Gastroesophageal sphincter (tissue), 4 donors: ENCODE measurements around the gene WNT7A. TPM values are rescaled to one million over a fixed set of nuclear protein-coding genes. Genes with fewer than 3 reads are reported as not detected.

Experiments used
- ATAC-seq: fragments of 150-250 bp; one replicate; pipeline ENCODE4 v1.9.1; 2016; ENCODE audit warnings: mild to moderate bottlenecking, moderate library complexity
- H3K27ac ChIP-seq, 4 donors: fragments of 200-600 bp; sonication (generic) in 3 of 4; 1 replicate in 3 of 4; 2 replicates in 1 of 4; pipeline ENCODE4 v1.5.1; 2016 to 2019
- H3K27me3 ChIP-seq: fragments of 200-600 bp; sonication (generic); one replicate; pipeline ENCODE4 v1.5.1; 2019
- H3K36me3 ChIP-seq, 2 donors: fragments of 200-600 bp; sonication (generic); one replicate each; pipeline ENCODE4 v1.5.1; 2019; ENCODE audit warnings: control low read depth in 1 of 2
- H3K4me1 ChIP-seq, 3 donors: fragments of 200-600 bp; sonication (generic); 1 replicate in 2 of 3; 2 replicates in 1 of 3; pipeline ENCODE4 v1.5.1; 2016 to 2019; ENCODE audit warnings: control low read depth in 2 of 3
- H3K4me3 ChIP-seq, 2 donors: fragments of 200-600 bp; sonication (generic); one replicate each; pipeline ENCODE4 v1.5.1; 2019; ENCODE audit warnings: mild to moderate bottlenecking in 1 of 2, moderate library complexity in 1 of 2
- H3K9me3 ChIP-seq, 3 donors: fragments of 200-600 bp; sonication (generic); one replicate each; pipeline ENCODE4 v1.5.1; 2017 to 2019; ENCODE audit warnings: control low read depth in 2 of 3
- CTCF ChIP-seq, 4 experiments: fragments of 200-600 bp in 2 of 4; fragments of 450-650 bp in 2 of 4; sonication (generic) in 1 of 4; IDR thresholded peaks; one replicate each; pipeline ENCODE4 v1.5.1; 2017 to 2019; ENCODE audit warnings: antibody characterized with exemption in 4 of 4, mild to moderate bottlenecking in 2 of 4, moderate library complexity in 2 of 4
- EP300 ChIP-seq: sonication (generic); formaldehyde crosslinking; IDR thresholded peaks from one replicate; pipeline ENCODE4 v1.6.1; 2017; ENCODE audit warnings: antibody characterized with exemption, mild to moderate bottlenecking
- POLR2A ChIP-seq, 2 donors: fragments of 450-650 bp; IDR thresholded peaks; one replicate each; pipeline ENCODE4 v1.6.1; 2017; ENCODE audit warnings: antibody characterized with exemption in 2 of 2, mild to moderate bottlenecking in 2 of 2, moderate library complexity in 1 of 2
- POLR2AphosphoS5 ChIP-seq: sonication (generic); formaldehyde crosslinking; IDR thresholded peaks from one replicate; pipeline ENCODE4 v1.6.1; 2017; ENCODE audit warnings: antibody characterized with exemption
- WGBS, 2 donors: methylation state at CpG; one replicate each; pipeline ENCODE4 v1.1.5; 2018; ENCODE audit warnings: low coverage in 1 of 2; 5-methylcytosine and 5-hydroxymethylcytosine counted together
- total RNA-seq, 4 donors: library from RNA; depleted of rRNA; stranded (reverse); fragments of >200 nt; gene quantifications; one replicate each; pipeline ENCODE4 v1.1.0, GENCODE V29; 2016

The WNT7A gene
- total RNA-seq, 4 donors from 2014 or later = 0.13 to 0.77 TPM; not detected in 2

- Histone ChIP-seq H3K4me1 (no peaks in the 10 kb centered on the region), H3K27ac (no peak overlapping the region), H3K36me3 (no peaks in the 10 kb centered on the region), H3K4me3 (no peak overlapping the region), H3K27me3 (peaks cover 77% of the 10 kb centered on the region), H3K9me3 (no peaks in the 10 kb centered on the region)
- WGBS, 2 donors = 52% methylated on average over 6 of the region's 7 CpGs; no CpG with 5 or more reads in 1 of the 2 donors
- ATAC-seq = no peak
- TF ChIP-seq EP300 = no peak
- no peak for TF ChIP-seq POLR2AphosphoS5
Measured at GRCh38 chr3:13785351-13785750, 94.5 kb downstream of the WNT7A start.

GRCh38 chr3:13783476-13783875 is 96.4 kb downstream of the WNT7A start:
- Histone ChIP-seq H3K4me3 (no peak overlapping the region), H3K36me3 (no peaks in the 10 kb centered on the region), H3K9me3 (no peaks in the 10 kb centered on the region), H3K27ac (no peak overlapping the region), H3K27me3 (peaks cover 70% of the 10 kb centered on the region), H3K4me1 (no peaks in the 10 kb centered on the region)
- no peak for ATAC-seq
- TF ChIP-seq EP300 (no peak), CTCF (IDR thresholded peaks at IDR 0.05) (no peak), POLR2AphosphoS5 (no peak), POLR2A (IDR thresholded peaks at IDR 0.05) (no peak)
- 47% methylated on average over 6 of the region's 8 CpGs; no CpG with 5 or more reads in 1 of the 2 donors for WGBS, 2 donors

- H3K36me3 ChIP-seq = no peaks in the 10 kb centered on the region
- H3K4me3 ChIP-seq = no peak overlapping the region
- no peak for ATAC-seq
- H3K9me3 ChIP-seq = no peaks in the 10 kb centered on the region
- no peak for TF ChIP-seq POLR2AphosphoS5
- TF ChIP-seq POLR2A (IDR thresholded peaks at IDR 0.05) = no peak
- no peak for TF ChIP-seq EP300
- no peak for TF ChIP-seq CTCF (IDR thresholded peaks at IDR 0.05)
- WGBS, 2 donors = 13 to 20% methylated on average over 8 to 11 of the region's 11 CpGs
- no peaks in the 10 kb centered on the region for H3K4me1 ChIP-seq
- H3K27me3 ChIP-seq = peaks cover 64% of the 10 kb centered on the region
- H3K27ac ChIP-seq = no peak overlapping the region
Measured at GRCh38 chr3:13782501-13782900, 97.4 kb downstream of the WNT7A start.

GRCh38 chr3:13781417-13781816 is 98.5 kb downstream of the WNT7A start:
- peaks cover 55% of the 10 kb centered on the region for H3K27me3 ChIP-seq
- H3K9me3 ChIP-seq = no peaks in the 10 kb centered on the region
- no peaks in the 10 kb centered on the region for H3K4me1 ChIP-seq
- no peak overlapping the region for H3K27ac ChIP-seq
- WGBS, 2 donors = 68 to 73% methylated on average over 2 to 4 of the region's 5 CpGs
- no peak overlapping the region for H3K4me3 ChIP-seq
- no peak for TF ChIP-seq EP300
- TF ChIP-seq CTCF (IDR thresholded peaks at IDR 0.05) = no peak
- no peak for TF ChIP-seq POLR2A (IDR thresholded peaks at IDR 0.05)
- no peak for TF ChIP-seq POLR2AphosphoS5
- H3K36me3 ChIP-seq = no peaks in the 10 kb centered on the region
- no peak for ATAC-seq

GRCh38 chr3:13780432-13781176 is 99.3 kb downstream of the WNT7A start:
- TF ChIP-seq POLR2AphosphoS5 (no peak), CTCF (IDR thresholded peaks at IDR 0.05) (no peak), POLR2A (IDR thresholded peaks at IDR 0.05) (no peak), EP300 (no peak)
- Histone ChIP-seq H3K27me3 (peaks cover 47% of the 10 kb centered on the region), H3K36me3 (no peaks in the 10 kb centered on the region), H3K4me3 (no peak overlapping the region), H3K4me1 (no peaks in the 10 kb centered on the region), H3K9me3 (no peaks in the 10 kb centered on the region), H3K27ac (no peak overlapping the region)
- 40 to 51% methylated on average over 2 of the region's 11 CpGs for WGBS, 2 donors
- ATAC-seq = no peak
